GM12872 (cell line): ENCODE measurements around the gene MAP3K1.

Source experiments
- TF ChIP-seq, protein P1 (sequence below): IDR thresholded peaks from 3 replicates; pipeline ENCODE4 v1.5.1; 2011; ENCODE audit warnings: low read depth, mild to moderate bottlenecking, low read length, moderate library complexity; ENCODE audit not compliant: insufficient read depth

MAP3K1 gene

DNA sequence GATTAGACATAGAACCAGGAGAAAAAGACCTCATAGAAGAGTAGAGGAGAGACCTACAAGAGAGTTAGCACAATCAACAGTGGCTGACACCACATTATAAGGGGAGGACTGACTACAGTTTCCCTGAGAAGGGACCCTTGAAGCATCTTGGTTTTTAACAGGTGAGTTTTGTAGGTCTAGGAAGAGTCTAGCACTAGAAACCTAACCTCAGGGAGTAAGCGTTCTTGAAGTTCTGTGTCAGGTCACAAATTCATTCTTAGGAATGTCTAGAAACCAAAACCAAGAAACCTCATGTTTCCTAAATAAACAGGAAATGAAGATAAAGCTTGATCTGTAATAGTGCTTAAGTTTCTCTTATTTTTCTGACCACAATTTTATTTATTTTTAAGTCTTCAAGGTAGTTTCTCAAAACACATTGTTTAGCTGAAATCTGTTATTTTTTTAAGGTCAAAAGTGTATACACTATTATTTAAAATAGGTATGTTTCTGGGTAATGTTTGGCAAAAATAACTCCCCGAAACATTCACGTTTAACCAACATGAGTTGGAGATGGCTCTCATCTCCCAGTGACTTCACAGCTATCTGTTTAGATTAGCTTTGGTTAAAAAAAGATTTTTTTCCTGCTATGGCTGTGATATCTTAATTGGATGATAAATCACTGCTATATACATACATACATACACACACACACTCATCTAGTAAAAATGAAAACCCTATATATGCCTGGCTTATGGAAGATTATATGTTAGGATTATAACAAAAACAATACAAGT, 37.1 kb downstream of the MAP3K1 start:
- TF ChIP-seq, protein P1, sequence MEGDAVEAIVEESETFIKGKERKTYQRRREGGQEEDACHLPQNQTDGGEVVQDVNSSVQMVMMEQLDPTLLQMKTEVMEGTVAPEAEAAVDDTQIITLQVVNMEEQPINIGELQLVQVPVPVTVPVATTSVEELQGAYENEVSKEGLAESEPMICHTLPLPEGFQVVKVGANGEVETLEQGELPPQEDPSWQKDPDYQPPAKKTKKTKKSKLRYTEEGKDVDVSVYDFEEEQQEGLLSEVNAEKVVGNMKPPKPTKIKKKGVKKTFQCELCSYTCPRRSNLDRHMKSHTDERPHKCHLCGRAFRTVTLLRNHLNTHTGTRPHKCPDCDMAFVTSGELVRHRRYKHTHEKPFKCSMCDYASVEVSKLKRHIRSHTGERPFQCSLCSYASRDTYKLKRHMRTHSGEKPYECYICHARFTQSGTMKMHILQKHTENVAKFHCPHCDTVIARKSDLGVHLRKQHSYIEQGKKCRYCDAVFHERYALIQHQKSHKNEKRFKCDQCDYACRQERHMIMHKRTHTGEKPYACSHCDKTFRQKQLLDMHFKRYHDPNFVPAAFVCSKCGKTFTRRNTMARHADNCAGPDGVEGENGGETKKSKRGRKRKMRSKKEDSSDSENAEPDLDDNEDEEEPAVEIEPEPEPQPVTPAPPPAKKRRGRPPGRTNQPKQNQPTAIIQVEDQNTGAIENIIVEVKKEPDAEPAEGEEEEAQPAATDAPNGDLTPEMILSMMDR, result no peak

DNA sequence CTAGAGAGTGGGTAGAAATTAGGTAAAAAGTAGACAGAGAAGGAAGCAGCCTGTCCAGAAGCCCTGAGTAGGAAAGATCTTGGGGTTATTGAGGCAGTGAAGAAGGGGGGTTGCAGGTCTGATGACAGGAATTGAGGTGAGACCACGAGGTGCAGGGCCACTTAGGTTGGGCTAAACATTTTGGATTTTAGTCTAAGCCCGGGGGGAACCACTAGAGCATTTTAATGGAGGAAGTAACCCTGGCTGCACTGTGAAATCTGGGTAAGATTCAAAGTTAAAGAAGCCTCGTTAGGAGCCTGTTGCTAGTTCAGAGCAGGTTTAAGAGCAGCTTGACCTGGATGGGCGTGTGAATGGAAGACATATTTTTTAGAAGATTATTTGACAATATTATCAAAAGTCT, 38.3 kb downstream of the MAP3K1 start:
- TF ChIP-seq, protein P1, result no peak

DNA sequence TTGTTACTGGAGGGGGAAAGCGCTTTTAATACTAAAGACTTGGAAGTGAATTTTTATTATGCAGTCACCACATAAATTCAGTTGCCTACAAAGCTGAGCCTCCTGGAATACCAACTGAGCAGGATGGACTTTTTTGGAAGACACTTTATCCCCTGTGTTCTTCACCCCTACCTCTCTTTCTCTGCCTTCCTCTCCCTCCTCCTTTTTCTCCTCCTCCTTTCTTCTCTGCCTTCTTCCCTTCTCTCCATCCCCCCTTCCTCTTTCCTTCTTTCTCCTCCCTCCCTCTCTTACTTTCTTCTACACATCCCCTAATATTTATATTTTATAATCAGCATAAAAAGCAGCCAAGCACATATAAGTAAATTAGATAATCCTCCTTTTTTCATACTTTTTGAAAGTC, 39.6 kb downstream of the MAP3K1 start:
- TF ChIP-seq, protein P1, result no peak

DNA sequence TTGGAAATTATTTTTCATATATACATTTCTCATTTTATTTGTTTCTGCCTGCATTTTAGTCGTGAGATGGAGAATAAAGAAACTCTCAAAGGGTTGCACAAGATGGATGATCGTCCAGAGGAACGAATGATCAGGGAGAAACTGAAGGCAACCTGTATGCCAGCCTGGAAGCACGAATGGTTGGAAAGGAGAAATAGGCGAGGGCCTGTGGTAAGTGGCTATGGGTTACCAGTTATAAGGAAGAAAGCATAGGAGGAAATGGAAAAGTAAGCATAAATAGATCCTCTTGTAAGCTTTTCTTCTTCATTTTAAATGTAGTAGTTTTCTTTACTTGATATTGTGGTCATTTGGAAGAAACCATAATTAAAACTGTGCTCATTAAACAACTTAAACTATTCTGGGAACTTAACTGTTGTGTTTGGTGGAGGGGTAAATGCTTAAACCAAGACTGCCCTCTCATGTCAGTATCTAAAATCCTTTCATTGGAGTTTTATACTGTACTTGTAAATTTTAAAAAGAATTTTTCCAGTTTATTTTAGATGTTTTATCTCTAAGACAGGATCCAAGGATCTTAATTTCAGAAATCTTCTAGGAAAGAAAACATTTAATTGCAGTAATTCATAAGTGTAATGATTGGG, 41.3 kb downstream of the MAP3K1 start:
- TF ChIP-seq, protein P1, result no peak

DNA sequence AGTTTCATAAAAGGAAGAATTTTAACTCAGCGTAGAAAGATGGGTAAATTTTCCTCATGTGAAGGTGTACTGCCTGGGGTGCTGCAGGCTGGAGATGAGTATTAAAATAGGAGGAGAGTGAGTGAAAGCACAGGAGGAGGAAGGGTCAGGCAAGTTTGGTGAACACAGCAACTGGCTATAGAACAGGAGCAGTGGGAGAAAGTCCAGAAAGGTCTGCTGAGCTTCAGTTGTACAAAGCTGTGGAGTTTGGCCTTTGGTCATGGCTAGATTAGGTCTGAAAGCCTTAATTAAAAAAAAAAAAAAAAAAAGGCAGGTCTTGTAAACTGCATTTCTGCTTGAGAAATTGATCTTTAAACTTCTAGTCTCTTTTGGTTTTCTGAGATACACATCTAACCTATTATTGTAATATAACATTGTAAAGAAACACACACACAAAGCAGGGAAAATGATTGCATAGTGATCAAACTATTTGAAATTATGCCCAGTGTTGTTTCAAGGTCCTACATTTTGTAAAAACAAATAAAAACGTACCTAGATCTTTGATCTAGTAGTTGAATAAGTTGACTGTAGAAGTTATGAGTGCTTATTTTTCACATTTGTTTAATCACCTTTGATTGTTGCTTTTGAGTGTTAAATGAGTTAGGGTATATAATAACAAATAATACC, 43.6 kb downstream of the MAP3K1 start:
- TF ChIP-seq, protein P1, result no peak

DNA sequence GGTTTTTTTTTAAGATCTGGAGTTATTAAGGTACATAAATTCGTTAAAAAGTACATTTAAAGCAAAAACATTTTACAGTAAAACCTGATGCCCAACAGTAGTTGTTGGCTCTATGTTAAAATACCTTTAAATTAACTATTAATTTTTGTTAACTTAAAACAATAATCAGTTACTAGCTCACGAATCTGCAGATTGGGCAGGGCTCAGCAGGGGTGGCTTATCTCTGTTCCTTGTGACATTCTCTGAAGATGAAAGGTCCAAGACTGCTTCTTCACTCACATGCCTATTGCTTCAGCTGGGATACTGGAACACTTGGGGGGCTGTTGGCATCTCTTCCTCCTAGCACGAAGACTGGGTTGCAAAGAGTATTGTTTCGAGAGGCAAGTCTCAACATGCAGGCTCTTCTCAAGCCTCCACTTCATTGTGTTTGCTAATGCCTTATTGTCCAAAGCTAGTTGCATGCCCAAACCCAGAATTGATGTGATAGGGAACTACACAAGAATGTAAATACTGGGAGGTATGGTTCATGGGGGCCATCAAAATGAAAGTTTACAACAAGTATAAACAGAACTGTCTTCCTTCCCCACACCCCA, 46.6 kb downstream of the MAP3K1 start:
- TF ChIP-seq, protein P1, result no peak

DNA sequence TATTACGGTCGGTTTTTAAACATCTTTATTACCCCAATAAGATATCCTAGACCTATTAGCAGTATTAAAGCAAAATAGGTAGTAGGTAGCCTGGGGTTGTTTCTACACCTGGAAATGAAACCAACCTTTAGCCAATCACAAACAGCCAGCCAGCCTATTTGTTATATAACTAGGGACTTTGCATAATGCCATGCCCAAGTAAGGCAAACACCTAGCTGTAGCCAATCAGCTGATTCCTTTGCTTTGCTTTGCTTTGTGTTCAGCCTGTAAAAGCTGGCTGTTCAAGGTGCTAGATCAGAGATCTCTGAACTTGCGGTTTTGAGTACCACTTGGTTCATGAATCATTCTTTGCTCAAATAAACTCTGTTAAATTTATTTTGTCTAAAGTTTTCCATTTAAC, 47.6 kb downstream of the MAP3K1 start:
- TF ChIP-seq, protein P1, result no peak
